ENCODE measurements around the gene CEP85. TPM values are rescaled to one million over a fixed set of nuclear protein-coding genes. Genes with fewer than 3 reads are reported as not detected.

Gene CEP85
- total RNA-seq, 1 donor from 2014 or later = 10.5 TPM

DNA sequence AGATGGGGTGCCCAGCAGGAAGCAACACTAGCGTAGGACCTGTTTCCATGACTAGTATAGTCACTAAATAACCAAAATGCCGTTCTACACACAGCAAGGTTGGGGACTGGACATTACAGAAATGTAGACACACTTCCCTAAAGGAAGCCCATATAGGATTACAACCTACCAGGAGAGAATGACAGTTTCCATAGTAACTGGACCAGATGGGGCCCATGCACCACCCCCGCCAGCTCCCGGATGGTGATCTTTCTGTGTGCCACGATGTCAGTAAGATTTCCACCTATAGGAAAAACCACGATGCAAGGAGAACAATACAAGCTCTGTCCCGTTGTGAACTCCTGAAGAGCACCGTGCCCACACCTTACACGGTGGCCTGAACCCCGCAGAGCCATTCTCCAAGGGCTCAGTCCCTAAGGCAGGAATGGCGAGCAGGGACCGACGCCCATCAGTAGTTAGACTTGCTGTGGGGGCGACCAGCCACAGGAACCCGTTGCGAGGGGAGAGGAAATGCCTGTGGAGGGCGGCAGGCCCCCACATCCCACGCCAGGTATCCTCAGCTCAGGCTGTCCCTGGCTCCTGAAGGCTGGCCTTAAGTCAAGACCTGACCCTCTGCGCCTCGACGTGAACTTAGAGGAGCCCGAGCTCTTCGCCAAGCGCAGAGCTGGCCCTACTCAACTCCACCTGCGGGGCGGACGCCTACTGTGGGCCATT lies 13.6 kb upstream of the CEP85 start:
- H3K27ac ChIP-seq (ENCODE audit: low read depth, low read length) = no peak overlapping the region
- peaks cover 9% of the 10 kb centered on the region for H3K4me1 ChIP-seq (ENCODE audit: insufficient read depth, low read length)
- no peak overlapping the region for H3K9ac ChIP-seq (ENCODE audit: low read length)
- H3K36me3 ChIP-seq (ENCODE audit: insufficient read depth, low read length) = no peaks in the 10 kb centered on the region
- Mint-ChIP-seq H3K9me3 (ENCODE audit: unreplicated experiment) (peaks cover 3% of the 10 kb centered on the region), H3K27ac (ENCODE audit: unreplicated experiment) (no peak overlapping the region), H3K4me1 (ENCODE audit: low read depth, unreplicated experiment) (peaks cover 5% of the 10 kb centered on the region), H3K4me3 (ENCODE audit: unreplicated experiment) (no peak overlapping the region), H3K27me3 (ENCODE audit: low read depth, unreplicated experiment) (peaks cover 41% of the 10 kb centered on the region), H3K36me3 (ENCODE audit: low read depth, unreplicated experiment) (no peaks in the 10 kb centered on the region)
- TF ChIP-seq, protein P1, sequence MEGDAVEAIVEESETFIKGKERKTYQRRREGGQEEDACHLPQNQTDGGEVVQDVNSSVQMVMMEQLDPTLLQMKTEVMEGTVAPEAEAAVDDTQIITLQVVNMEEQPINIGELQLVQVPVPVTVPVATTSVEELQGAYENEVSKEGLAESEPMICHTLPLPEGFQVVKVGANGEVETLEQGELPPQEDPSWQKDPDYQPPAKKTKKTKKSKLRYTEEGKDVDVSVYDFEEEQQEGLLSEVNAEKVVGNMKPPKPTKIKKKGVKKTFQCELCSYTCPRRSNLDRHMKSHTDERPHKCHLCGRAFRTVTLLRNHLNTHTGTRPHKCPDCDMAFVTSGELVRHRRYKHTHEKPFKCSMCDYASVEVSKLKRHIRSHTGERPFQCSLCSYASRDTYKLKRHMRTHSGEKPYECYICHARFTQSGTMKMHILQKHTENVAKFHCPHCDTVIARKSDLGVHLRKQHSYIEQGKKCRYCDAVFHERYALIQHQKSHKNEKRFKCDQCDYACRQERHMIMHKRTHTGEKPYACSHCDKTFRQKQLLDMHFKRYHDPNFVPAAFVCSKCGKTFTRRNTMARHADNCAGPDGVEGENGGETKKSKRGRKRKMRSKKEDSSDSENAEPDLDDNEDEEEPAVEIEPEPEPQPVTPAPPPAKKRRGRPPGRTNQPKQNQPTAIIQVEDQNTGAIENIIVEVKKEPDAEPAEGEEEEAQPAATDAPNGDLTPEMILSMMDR (IDR thresholded peaks at IDR 0.05; ENCODE audit: insufficient read depth, low read depth, low read length) = no peak
- TF ChIP-seq EZH2 (IDR thresholded peaks at IDR 0.05; ENCODE audit: insufficient read depth, low read length) = no peak
- H2AFZ ChIP-seq (ENCODE audit: low read depth, low read length) = no peak overlapping the region
- DNase-seq (ENCODE audit: low read depth) = no peak
- no peak for FAIRE-seq
- H3K4me3 ChIP-seq (ENCODE audit: insufficient read depth, low read depth, low read length) = no peak overlapping the region
- H3K4me2 ChIP-seq (ENCODE audit: low read length) = no peak overlapping the region
- no peaks in the 10 kb centered on the region for H4K20me1 ChIP-seq (ENCODE audit: insufficient read depth, low read length)
- H3K27me3 ChIP-seq (ENCODE audit: insufficient read depth, low read length) = peaks cover 6% of the 10 kb centered on the region
- no peaks in the 10 kb centered on the region for H3K79me2 ChIP-seq (ENCODE audit: insufficient read depth, low read length)
- no peaks in the 10 kb centered on the region for H3K9me3 ChIP-seq (ENCODE audit: insufficient read depth, low read depth, low read length)

DNA sequence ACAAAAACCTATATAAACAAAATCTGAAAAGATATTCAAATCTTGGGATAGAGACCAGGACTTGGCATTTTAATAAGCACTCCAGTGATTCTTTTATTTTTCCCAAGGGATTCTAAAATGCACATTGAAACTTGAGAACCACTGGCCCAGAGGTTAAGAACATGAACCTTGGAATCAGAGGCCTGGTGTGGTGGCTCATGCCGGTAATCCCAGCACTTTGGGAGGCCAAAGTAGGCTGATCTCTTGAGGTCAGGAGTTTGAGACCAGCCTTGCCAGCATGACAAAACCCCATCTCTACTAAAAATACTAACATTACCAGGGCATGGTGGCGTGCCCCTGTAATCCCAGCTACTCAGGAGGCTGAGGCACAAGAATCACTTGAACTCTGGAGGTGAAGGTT lies 12.9 kb upstream of the CEP85 start:
- peaks cover 14% of the 10 kb centered on the region for H3K4me1 ChIP-seq (ENCODE audit: insufficient read depth, low read length)
- no peak overlapping the region for H3K27ac ChIP-seq (ENCODE audit: low read depth, low read length)
- no peak overlapping the region for H3K27ac Mint-ChIP-seq (ENCODE audit: unreplicated experiment)
- peaks cover 6% of the 10 kb centered on the region for H3K27me3 ChIP-seq (ENCODE audit: insufficient read depth, low read length)
- no peak for TF ChIP-seq EZH2 (IDR thresholded peaks at IDR 0.05; ENCODE audit: insufficient read depth, low read length)
- TF ChIP-seq, protein P1 (IDR thresholded peaks at IDR 0.05; ENCODE audit: insufficient read depth, low read depth, low read length) = no peak
- H3K9ac ChIP-seq (ENCODE audit: low read length) = no peak overlapping the region
- no peaks in the 10 kb centered on the region for H3K36me3 ChIP-seq (ENCODE audit: insufficient read depth, low read length)
- peaks cover 5% of the 10 kb centered on the region for H3K4me1 Mint-ChIP-seq (ENCODE audit: low read depth, unreplicated experiment)
- no peak overlapping the region for H2AFZ ChIP-seq (ENCODE audit: low read depth, low read length)
- H3K4me2 ChIP-seq (ENCODE audit: low read length) = no peak overlapping the region
- H3K27me3 Mint-ChIP-seq (ENCODE audit: low read depth, unreplicated experiment) = peaks cover 43% of the 10 kb centered on the region
- no peak overlapping the region for H3K4me3 ChIP-seq (ENCODE audit: insufficient read depth, low read depth, low read length)
- no peaks in the 10 kb centered on the region for H3K9me3 ChIP-seq (ENCODE audit: insufficient read depth, low read depth, low read length)
- no peaks in the 10 kb centered on the region for H3K79me2 ChIP-seq (ENCODE audit: insufficient read depth, low read length)
- DNase-seq (ENCODE audit: low read depth) (no peak), FAIRE-seq (no peak)
- no peak overlapping the region for H3K4me3 Mint-ChIP-seq (ENCODE audit: unreplicated experiment)
- peaks cover 3% of the 10 kb centered on the region for H3K36me3 Mint-ChIP-seq (ENCODE audit: low read depth, unreplicated experiment)
- H4K20me1 ChIP-seq (ENCODE audit: insufficient read depth, low read length) = no peaks in the 10 kb centered on the region
- peaks cover 6% of the 10 kb centered on the region for H3K9me3 Mint-ChIP-seq (ENCODE audit: unreplicated experiment)

DNA sequence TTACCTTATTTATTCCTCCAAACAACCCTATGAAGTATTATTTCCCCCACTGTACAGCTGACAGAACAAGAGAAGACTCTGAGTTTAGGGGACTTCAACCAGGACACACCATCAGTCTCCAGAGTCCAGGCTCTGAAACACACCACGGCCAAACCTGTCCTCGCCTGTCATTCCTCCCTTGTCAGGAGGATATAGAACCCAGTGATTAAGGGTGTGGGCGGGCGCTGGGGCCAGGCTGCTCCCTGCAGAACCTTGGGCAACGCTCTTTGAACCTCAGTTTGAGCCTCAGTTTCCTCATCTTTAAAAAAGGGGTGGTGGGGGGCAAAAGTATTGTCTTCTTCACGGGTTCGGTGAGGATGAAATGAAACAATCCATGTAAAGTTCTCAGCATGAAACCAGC lies 9.4 kb upstream of the CEP85 start:
- peaks cover 6% of the 10 kb centered on the region for H3K9me3 Mint-ChIP-seq (ENCODE audit: unreplicated experiment)
- H3K27ac Mint-ChIP-seq (ENCODE audit: unreplicated experiment) = no peak overlapping the region
- H3K4me3 ChIP-seq (ENCODE audit: insufficient read depth, low read depth, low read length) = peak overlapping the region; percentile 55
- no peaks in the 10 kb centered on the region for H3K79me2 ChIP-seq (ENCODE audit: insufficient read depth, low read length)
- H3K9me3 ChIP-seq (ENCODE audit: insufficient read depth, low read depth, low read length) = no peaks in the 10 kb centered on the region
- FAIRE-seq (no peak), DNase-seq (ENCODE audit: low read depth) (no peak)
- peaks cover 6% of the 10 kb centered on the region for H3K27me3 ChIP-seq (ENCODE audit: insufficient read depth, low read length)
- H2AFZ ChIP-seq (ENCODE audit: low read depth, low read length) = peak overlapping the region; percentile 89
- H3K27me3 Mint-ChIP-seq (ENCODE audit: low read depth, unreplicated experiment) = peaks cover 50% of the 10 kb centered on the region
- peaks cover 3% of the 10 kb centered on the region for H3K36me3 Mint-ChIP-seq (ENCODE audit: low read depth, unreplicated experiment)
- H4K20me1 ChIP-seq (ENCODE audit: insufficient read depth, low read length) = no peaks in the 10 kb centered on the region
- TF ChIP-seq, protein P1 (IDR thresholded peaks at IDR 0.05; ENCODE audit: insufficient read depth, low read depth, low read length) = no peak
- peak overlapping the region; percentile 50 for H3K4me3 Mint-ChIP-seq (ENCODE audit: unreplicated experiment)
- peaks cover 14% of the 10 kb centered on the region for H3K4me1 ChIP-seq (ENCODE audit: insufficient read depth, low read length)
- peak overlapping the region; percentile 86 for H3K4me2 ChIP-seq (ENCODE audit: low read length)
- H3K36me3 ChIP-seq (ENCODE audit: insufficient read depth, low read length) = no peaks in the 10 kb centered on the region
- H3K27ac ChIP-seq (ENCODE audit: low read depth, low read length) = no peak overlapping the region
- peaks cover 5% of the 10 kb centered on the region for H3K4me1 Mint-ChIP-seq (ENCODE audit: low read depth, unreplicated experiment)
- no peak overlapping the region for H3K9ac ChIP-seq (ENCODE audit: low read length)
